ENCODE results near the gene RGL1. TPM values are rescaled to one million over a fixed set of nuclear protein-coding genes. Genes with fewer than 3 reads are reported as not detected.

RGL1 gene
- total RNA-seq, 1 donor, result 0.27 TPM

- no peak for DNase-seq (ENCODE audit: low read depth in 2 of 3, low spot score in 2 of 3)
These were observed 105.9 kb downstream of the RGL1 start for GRCh38 chr1:183910845-183911244.

GRCh38 chr1:183911285-183911684 is 106.4 kb downstream of the RGL1 start:
- peak in 2 of 3 donors; percentile 43 to 59 for DNase-seq (ENCODE audit: low read depth in 2 of 3, low spot score in 2 of 3)

GRCh38 chr1:183912265-183912886 is 107.5 kb downstream of the RGL1 start:
- no peak for DNase-seq (ENCODE audit: low read depth in 2 of 3, low spot score in 2 of 3)

- DNase-seq (ENCODE audit: low read depth in 2 of 3, low spot score in 2 of 3), result no peak
These were observed 108.7 kb downstream of the RGL1 start for GRCh38 chr1:183913567-183913993.

- no peak for DNase-seq (ENCODE audit: low read depth in 2 of 3, low spot score in 2 of 3)
These were observed 109.4 kb downstream of the RGL1 start for GRCh38 chr1:183914276-183914675.

GRCh38 chr1:183914891-183915290 is 110.0 kb downstream of the RGL1 start:
- DNase-seq (ENCODE audit: low read depth in 2 of 3, low spot score in 2 of 3), result peak in 1 of 3 donors; percentile 50

GRCh38 chr1:183915625-183916510 is 110.9 kb downstream of the RGL1 start:
- peak; percentile 57 to 92 (median 83) for DNase-seq (ENCODE audit: low read depth in 2 of 3, low spot score in 2 of 3)

GRCh38 chr1:183916574-183916973 is 111.7 kb downstream of the RGL1 start:
- no peak for DNase-seq (ENCODE audit: low read depth in 2 of 3, low spot score in 2 of 3)

- DNase-seq (ENCODE audit: low read depth in 2 of 3, low spot score in 2 of 3), result no peak
These were observed 113.7 kb downstream of the RGL1 start for GRCh38 chr1:183918589-183918988.

- no peak for DNase-seq (ENCODE audit: low read depth in 2 of 3, low spot score in 2 of 3)
These were observed 115.7 kb downstream of the RGL1 start for GRCh38 chr1:183920651-183921050.

- DNase-seq (ENCODE audit: low read depth in 2 of 3, low spot score in 2 of 3), result no peak
These were observed 117.3 kb downstream of the RGL1 start for GRCh38 chr1:183922197-183922596.

GRCh38 chr1:183925947-183926346 is 121.0 kb downstream of the RGL1 start:
- no peak for DNase-seq (ENCODE audit: low read depth in 2 of 3, low spot score in 2 of 3)

- DNase-seq (ENCODE audit: low read depth in 2 of 3, low spot score in 2 of 3), result no peak
These were observed 122.1 kb downstream of the RGL1 start for GRCh38 chr1:183926983-183927382.

GRCh38 chr1:183931646-183932271 is 126.8 kb downstream of the RGL1 start:
- no peak for DNase-seq (ENCODE audit: low read depth in 2 of 3, low spot score in 2 of 3)

- DNase-seq (ENCODE audit: low read depth in 2 of 3, low spot score in 2 of 3), result no peak
These were observed 127.5 kb downstream of the RGL1 start for GRCh38 chr1:183932412-183932811.

GRCh38 chr1:183933528-183934179 is 128.7 kb downstream of the RGL1 start:
- no peak for DNase-seq (ENCODE audit: low read depth in 2 of 3, low spot score in 2 of 3)

GRCh38 chr1:183934314-183934713 is 129.4 kb downstream of the RGL1 start:
- DNase-seq (ENCODE audit: low read depth in 2 of 3, low spot score in 2 of 3), result no peak

- DNase-seq (ENCODE audit: low read depth in 2 of 3, low spot score in 2 of 3), result no peak
These were observed 131.1 kb downstream of the RGL1 start for GRCh38 chr1:183936009-183936408.

- no peak for DNase-seq (ENCODE audit: low read depth in 2 of 3, low spot score in 2 of 3)
These were observed 131.9 kb downstream of the RGL1 start for GRCh38 chr1:183936791-183937190.

GRCh38 chr1:183937611-183938010 is 132.7 kb downstream of the RGL1 start:
- DNase-seq (ENCODE audit: low read depth in 2 of 3, low spot score in 2 of 3), result no peak

- DNase-seq (ENCODE audit: low read depth in 2 of 3, low spot score in 2 of 3), result no peak
These were observed 136.1 kb downstream of the RGL1 start for GRCh38 chr1:183941001-183941400.
